Measurements from ENCODE around the gene ZNF784.
"Not testable (repeated sequence)": the region's sequence is repeated elsewhere in the genome, so short reads cannot be mapped to it uniquely, and the experiment has no call there.

Gene ZNF784

GRCh38 chr19:55583897-55584296 is 40.5 kb downstream of the ZNF784 start:
- DNase-seq (ENCODE audit: low read depth in 2 of 2) = not testable (repeated sequence)

GRCh38 chr19:55582284-55582683 is 42.1 kb downstream of the ZNF784 start:
- not testable (repeated sequence) for DNase-seq (ENCODE audit: low read depth in 2 of 2)

- DNase-seq (ENCODE audit: low read depth in 2 of 2) = no peak
Observed at GRCh38 chr19:55581823-55582223, 42.5 kb downstream of the ZNF784 start.

GRCh38 chr19:55581145-55581822 is 43.1 kb downstream of the ZNF784 start:
- DNase-seq (ENCODE audit: low read depth in 2 of 2) = no peak

- peak; percentile 41 to 55 for DNase-seq (ENCODE audit: low read depth in 2 of 2)
Observed at GRCh38 chr19:55580628-55581144, 43.7 kb downstream of the ZNF784 start, which contains the start of gene ZNF579. Gene ZNF579 (minus strand): TSS chr19:55580848. CDS start chr19:55579639, 1,209 bp downstream.

- DNase-seq (ENCODE audit: low read depth in 2 of 2) = no peak
Observed at GRCh38 chr19:55579766-55580621, 44.4 kb downstream of the ZNF784 start.

GRCh38 chr19:55578761-55579747 is 45.3 kb downstream of the ZNF784 start:
- DNase-seq (ENCODE audit: low read depth in 2 of 2) = no peak

GRCh38 chr19:55578031-55578760 is 46.2 kb downstream of the ZNF784 start:
- DNase-seq (ENCODE audit: low read depth in 2 of 2) = no peak

GRCh38 chr19:55576746-55577145 is 47.6 kb downstream of the ZNF784 start:
- no peak for DNase-seq (ENCODE audit: low read depth in 2 of 2)

GRCh38 chr19:55573929-55574328 is 50.4 kb downstream of the ZNF784 start:
- not testable (repeated sequence) for DNase-seq (ENCODE audit: low read depth in 2 of 2)
